Measurements from ENCODE around the gene NEK2. TPM values are rescaled to one million over a fixed set of nuclear protein-coding genes. Genes with fewer than 3 reads are reported as not detected.

Gene NEK2
- total and polyA plus RNA-seq, 2 of the 13 experiments (the other 11 are each of a cell fraction or from before 2014, with no cell fraction given) = 10.9 to 40.8 TPM

GRCh38 chr1:211641044-211641800 is 34.2 kb downstream of the NEK2 start:
- BruUV-seq (replicated peaks) = no TSS peak
- H3K4me2 ChIP-seq (ENCODE audit: low read depth, low read length) = no peak overlapping the region
- FAIRE-seq = no peak
- DNase-seq (ENCODE audit: low spot score) = no peak
- no peaks in the 10 kb centered on the region for H3K36me3 ChIP-seq (replicated peaks in 1 of 2; ENCODE audit: control insufficient read depth in 1 of 2, insufficient read depth in 2 of 2, low read length in 2 of 2)
- H3K27ac ChIP-seq (ENCODE audit: extremely low read length, insufficient read depth, low read length) = no peak overlapping the region
- WGBS (ENCODE audit: low lambda C conversion rate) = 79% methylated on average over 11 of the region's 11 CpGs
- H3K27me3 ChIP-seq (ENCODE audit: control insufficient read depth in 1 of 2, insufficient read depth in 2 of 2, low read length in 2 of 2) = no peaks in the 10 kb centered on the region
- ChIA-PET CTCF (ENCODE audit: low intra/inter-chr PET ratio, low total read pairs) (no interaction called here), POLR2A (interaction anchor here (1.4 to 7.6 kb wide), 2 partner anchors 32 to 38 kb away, joined by 4 to 100 read pairs; no protein-coding TSS in a partner anchor)
- in situ Hi-C loops (cut with HindIII; ENCODE audit: extremely low pct_ligation_motif_present, low pct_unique_long_range_greater_than_20kb) = no loop called here
- ATAC-seq = no peak
- H3K4me3 ChIP-seq (replicated peaks in 1 of 3; ENCODE audit: insufficient read depth in 1 of 3, low read depth in 2 of 3, low read length in 3 of 3) = no peak overlapping the region
- no peak overlapping the region for H3K9ac ChIP-seq (ENCODE audit: insufficient read depth, low read depth, low read length)
- H3K9me3 ChIP-seq (ENCODE audit: low read length) = no peaks in the 10 kb centered on the region
- no peak overlapping the region for H2AFZ ChIP-seq (ENCODE audit: low read length)
- H3K4me1 ChIP-seq (ENCODE audit: insufficient read depth, low read length) = peaks cover 95% of the 10 kb centered on the region
- H3K79me2 ChIP-seq (ENCODE audit: insufficient read depth, low read length) = no peaks in the 10 kb centered on the region
- intact Hi-C loops (cut with micrococcal nuclease; ENCODE audit: unreplicated experiment) = no loop called here
- no peaks in the 10 kb centered on the region for H4K20me1 ChIP-seq (ENCODE audit: insufficient read depth, low read length)
- no peak for TF ChIP-seq ZNF703 (CRISPR knock-in tag; IDR thresholded peaks at IDR 0.05; ENCODE audit: borderline replicate concordance)
- peak; percentile 53; the same call in 1 of the 2 replicates for TF ChIP-seq CEBPG (CRISPR knock-in tag; IDR thresholded peaks at IDR 0.05)
- TF ChIP-seq ZSCAN22 (CRISPR knock-in tag; IDR thresholded peaks at IDR 0.05) = no peak
- TF ChIP-seq NCOR1 (IDR thresholded peaks at IDR 0.05; ENCODE audit: borderline replicate concordance, low read length) = no peak
- TF ChIP-seq SOX13 (IDR thresholded peaks at IDR 0.05) = no peak
- TF ChIP-seq SOX13 (CRISPR knock-in tag; conservative IDR thresholded peaks at IDR 0.05 in 1 of 2, IDR thresholded peaks at IDR 0.05 in 1 of 2) = 0 out of 4 replicates have a peak, but pooled peaks of 1 of the 2 experiments have one; percentile 12
- TF ChIP-seq, protein P1, sequence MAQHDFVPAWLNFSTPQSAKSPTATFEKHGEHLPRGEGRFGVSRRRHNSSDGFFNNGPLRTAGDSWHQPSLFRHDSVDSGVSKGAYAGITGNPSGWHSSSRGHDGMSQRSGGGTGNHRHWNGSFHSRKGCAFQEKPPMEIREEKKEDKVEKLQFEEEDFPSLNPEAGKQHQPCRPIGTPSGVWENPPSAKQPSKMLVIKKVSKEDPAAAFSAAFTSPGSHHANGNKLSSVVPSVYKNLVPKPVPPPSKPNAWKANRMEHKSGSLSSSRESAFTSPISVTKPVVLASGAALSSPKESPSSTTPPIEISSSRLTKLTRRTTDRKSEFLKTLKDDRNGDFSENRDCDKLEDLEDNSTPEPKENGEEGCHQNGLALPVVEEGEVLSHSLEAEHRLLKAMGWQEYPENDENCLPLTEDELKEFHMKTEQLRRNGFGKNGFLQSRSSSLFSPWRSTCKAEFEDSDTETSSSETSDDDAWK (CRISPR knock-in tag; IDR thresholded peaks at IDR 0.05) = no peak
- TF ChIP-seq POLR2G (IDR thresholded peaks at IDR 0.05; ENCODE audit: low read depth, low read length) = no peak
- TF ChIP-seq ZNF33A (CRISPR knock-in tag; IDR thresholded peaks at IDR 0.05; ENCODE audit: borderline replicate concordance) = no peak
- TF ChIP-seq HNF4A (CRISPR knock-in tag; IDR thresholded peaks at IDR 0.05) = peak; percentile 74
- TF ChIP-seq ZNF792 (CRISPR knock-in tag; IDR thresholded peaks at IDR 0.05) = no peak
- TF ChIP-seq ZNF615 (CRISPR knock-in tag; IDR thresholded peaks at IDR 0.05; ENCODE audit: borderline replicate concordance) = no peak
- TF ChIP-seq, protein P2, sequence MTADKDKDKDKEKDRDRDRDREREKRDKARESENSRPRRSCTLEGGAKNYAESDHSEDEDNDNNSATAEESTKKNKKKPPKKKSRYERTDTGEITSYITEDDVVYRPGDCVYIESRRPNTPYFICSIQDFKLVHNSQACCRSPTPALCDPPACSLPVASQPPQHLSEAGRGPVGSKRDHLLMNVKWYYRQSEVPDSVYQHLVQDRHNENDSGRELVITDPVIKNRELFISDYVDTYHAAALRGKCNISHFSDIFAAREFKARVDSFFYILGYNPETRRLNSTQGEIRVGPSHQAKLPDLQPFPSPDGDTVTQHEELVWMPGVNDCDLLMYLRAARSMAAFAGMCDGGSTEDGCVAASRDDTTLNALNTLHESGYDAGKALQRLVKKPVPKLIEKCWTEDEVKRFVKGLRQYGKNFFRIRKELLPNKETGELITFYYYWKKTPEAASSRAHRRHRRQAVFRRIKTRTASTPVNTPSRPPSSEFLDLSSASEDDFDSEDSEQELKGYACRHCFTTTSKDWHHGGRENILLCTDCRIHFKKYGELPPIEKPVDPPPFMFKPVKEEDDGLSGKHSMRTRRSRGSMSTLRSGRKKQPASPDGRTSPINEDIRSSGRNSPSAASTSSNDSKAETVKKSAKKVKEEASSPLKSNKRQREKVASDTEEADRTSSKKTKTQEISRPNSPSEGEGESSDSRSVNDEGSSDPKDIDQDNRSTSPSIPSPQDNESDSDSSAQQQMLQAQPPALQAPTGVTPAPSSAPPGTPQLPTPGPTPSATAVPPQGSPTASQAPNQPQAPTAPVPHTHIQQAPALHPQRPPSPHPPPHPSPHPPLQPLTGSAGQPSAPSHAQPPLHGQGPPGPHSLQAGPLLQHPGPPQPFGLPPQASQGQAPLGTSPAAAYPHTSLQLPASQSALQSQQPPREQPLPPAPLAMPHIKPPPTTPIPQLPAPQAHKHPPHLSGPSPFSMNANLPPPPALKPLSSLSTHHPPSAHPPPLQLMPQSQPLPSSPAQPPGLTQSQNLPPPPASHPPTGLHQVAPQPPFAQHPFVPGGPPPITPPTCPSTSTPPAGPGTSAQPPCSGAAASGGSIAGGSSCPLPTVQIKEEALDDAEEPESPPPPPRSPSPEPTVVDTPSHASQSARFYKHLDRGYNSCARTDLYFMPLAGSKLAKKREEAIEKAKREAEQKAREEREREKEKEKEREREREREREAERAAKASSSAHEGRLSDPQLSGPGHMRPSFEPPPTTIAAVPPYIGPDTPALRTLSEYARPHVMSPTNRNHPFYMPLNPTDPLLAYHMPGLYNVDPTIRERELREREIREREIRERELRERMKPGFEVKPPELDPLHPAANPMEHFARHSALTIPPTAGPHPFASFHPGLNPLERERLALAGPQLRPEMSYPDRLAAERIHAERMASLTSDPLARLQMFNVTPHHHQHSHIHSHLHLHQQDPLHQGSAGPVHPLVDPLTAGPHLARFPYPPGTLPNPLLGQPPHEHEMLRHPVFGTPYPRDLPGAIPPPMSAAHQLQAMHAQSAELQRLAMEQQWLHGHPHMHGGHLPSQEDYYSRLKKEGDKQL (CRISPR knock-in tag; IDR thresholded peaks at IDR 0.05; ENCODE audit: low read depth) = no peak
- no peak for TF ChIP-seq SPEN (CRISPR knock-in tag; IDR thresholded peaks at IDR 0.05; ENCODE audit: low read depth)
- no peak for TF ChIP-seq ZBTB25 (CRISPR knock-in tag; IDR thresholded peaks at IDR 0.05)
- TF ChIP-seq NFKB2 (CRISPR knock-in tag; IDR thresholded peaks at IDR 0.05; ENCODE audit: borderline replicate concordance) = no peak
- TF ChIP-seq SP5 (CRISPR knock-in tag; IDR thresholded peaks at IDR 0.05; ENCODE audit: borderline replicate concordance, low read depth) = peak; percentile 41; the same call in 1 of the 2 replicates

All from HepG2 (cell line).